Amygdala (tissue), 56 donors: Measurements from ENCODE around the gene CKLF.
"Not testable (repeated sequence)": the region's sequence is repeated elsewhere in the genome, so short reads cannot be mapped to it uniquely, and the experiment has no call there.

Experiments
- DNase-seq, 56 donors: peaks; one replicate each; lab custom pipeline; 2025; lab: John Stamatoyannopoulos, UW

Gene CKLF

DNA sequence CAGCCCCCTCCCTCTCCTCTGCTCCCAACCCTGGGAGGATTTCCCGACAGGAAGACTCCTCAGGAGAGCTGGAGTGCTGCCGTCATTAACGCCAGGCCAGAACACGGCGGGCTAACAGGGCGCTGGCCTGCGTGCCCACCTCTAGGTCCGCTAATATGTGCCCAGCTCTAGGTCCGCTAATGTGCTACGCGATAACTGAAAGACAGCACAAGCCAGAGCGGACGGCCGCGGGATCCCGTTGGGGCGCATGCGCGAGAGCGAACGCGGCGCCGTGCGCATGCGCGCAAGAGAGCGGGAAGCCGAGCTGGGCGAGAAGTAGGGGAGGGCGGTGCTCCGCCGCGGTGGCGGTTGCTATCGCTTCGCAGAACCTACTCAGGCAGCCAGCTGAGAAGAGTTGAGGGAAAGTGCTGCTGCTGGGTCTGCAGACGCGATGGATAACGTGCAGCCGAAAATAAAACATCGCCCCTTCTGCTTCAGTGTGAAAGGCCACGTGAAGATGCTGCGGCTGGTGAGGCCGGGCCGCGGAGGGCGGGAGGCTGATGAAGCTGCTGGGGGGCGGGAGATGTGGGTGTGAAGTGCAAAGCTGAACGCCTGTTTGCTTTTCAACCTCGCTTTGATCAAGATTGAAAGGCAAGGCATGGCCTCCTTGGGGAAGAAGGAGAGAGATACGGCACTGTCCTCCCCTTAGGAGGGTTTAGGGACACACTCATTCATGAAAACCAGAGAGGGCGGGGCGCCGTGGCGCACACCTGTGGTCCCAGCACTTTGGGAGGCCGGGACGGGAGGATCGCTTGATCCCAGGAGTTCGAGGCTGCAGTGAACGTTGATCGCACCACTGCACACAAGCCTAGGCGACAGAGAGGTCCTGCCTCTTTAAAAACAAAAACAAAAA is at the start of gene CKLF:
Gene CKLF (plus strand): TSS at position 291 of the 892 bp plus-strand sequence. CDS start 140 bp downstream, at position 431.
- peak in 55 of 56 donors; percentile 40 to 93 (median 81) for DNase-seq

DNA sequence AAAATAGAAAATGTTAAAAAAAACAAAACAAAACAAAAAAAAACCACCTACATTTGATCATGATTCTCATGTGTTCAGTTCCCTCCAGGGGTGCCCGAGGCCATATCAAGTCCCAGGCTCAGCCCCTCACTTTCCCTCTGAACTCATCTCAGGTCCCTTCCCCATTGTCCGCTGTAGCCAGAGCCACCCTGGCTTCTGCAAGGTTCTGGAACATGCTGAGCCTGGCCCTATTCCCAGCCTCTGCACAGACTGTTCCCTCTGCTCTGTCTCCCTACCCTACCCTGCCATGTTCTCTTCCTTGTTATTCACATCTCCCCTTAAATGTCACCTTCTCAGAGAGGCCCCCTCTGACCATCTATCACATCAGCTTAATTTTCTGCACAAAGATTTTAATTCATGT is 49.3 kb upstream of the CKLF start:
- peak in 23 of 56 donors; percentile 19 to 63 (median 41) for DNase-seq

- no peak for DNase-seq
Measured at GRCh38 chr16:66503612-66504011, 48.8 kb upstream of the CKLF start.

GRCh38 chr16:66507731-66508239 is 44.6 kb upstream of the CKLF start:
- DNase-seq: no peak

- no peak for DNase-seq
Measured at GRCh38 chr16:66508248-66508913, 44.0 kb upstream of the CKLF start.

DNA sequence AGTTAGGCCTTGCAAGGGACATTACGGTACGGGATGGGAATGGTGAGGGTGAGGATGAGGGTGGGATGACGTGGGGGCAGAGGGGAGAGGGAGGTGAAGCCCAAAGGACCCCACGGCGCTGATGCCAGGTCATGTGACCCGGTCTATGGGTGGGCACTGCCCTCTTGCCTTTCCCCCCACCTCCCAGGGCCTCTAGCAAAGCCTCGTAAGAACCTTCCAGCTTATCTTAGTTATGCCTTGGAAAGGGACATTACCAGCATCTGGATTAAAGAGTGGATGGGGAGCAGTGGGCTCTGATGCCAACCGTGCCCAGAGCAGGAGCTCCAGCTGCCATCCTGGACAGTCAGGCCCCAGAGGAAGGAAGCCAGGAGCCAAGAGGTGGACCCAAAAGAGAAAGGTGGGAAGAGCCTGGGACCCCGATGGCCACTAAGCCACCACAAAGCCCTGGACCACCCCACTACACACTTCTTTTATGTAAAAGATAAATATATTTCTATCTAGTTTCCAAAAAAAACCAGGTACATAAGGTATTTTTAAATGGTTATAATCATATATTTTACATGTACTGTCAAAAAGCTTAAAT is 43.4 kb upstream of the CKLF start:
- no peak for DNase-seq

DNA sequence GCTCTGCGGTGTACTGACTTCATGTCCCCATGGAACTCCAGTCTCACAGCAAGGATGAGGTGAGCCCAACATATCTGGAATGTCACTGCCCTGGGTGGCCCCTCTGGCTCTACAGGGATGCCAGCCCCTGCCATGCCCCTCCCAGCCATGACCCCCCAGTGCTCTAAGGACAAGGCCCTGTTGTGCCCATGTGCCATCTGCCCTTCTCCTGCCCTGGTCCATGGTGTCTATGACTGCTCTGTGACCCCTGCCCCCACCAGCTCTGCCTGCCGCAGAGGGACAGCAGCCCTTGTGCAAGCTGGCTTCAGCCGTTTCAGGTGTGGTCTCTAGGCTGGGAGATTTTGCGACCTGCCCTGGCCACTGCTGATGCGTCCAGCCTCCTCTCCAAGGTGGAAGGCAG is 42.8 kb upstream of the CKLF start:
- no peak for DNase-seq

DNA sequence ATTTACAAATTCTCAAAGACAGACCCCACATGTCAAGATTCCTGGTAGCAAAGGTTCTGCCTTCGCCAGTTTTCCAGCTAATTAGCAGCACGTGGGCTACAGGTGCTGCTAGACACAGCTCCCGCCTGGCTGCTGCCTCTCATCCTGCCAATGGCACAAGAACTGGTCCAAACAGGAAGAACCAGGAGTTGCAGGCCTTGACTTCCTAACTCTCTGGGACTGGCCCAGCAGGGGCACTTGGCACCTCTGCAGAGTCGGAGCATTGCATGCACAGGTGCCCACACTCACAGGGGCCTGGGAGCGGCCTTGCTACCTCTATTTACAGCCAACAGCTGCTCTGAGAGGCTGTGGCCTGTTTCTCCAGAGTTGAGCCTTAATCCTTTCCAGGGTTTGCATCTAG is 42.1 kb upstream of the CKLF start:
- DNase-seq: no peak

DNA sequence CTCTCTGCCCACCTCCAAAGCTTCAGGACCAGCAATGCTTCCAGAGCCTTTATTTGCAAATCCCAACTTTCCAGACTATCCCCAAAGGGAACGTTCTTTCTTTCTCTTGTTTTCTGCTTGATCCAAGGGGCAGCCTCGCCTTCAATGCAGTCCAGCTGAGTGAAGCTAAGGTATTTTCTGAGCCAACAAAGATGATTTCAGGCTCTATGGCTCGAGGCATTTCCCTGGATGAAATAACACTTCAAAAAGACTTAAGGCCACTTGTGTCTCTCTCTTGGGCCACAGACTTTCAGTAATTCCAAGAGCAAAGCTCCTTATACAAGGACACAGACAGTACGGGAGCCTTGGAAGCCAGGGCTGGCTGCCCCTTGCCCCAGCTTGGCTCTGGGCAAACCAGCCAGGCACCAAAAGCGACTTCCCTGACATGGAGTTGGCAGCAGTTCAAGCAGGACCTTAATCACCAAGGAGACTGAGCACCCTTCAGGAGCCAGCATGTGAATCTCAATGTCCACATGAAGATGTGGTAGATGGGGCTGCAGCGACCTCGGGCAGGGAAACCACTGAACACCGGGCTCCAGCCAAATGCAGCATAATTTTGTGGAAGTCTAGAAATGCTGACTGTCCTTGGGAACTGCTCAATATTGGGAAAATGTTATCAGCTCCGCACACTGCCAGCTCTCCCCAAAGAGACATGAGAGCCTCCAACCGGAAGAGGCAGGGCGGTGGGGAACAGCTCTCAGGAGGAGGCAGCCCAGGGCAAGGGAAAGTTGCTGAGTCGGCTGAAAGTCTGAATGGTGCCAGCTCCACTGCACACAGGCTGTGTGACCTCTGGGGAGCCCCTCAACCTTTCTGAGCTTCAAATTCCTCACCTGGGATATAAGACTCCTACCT is 41.4 kb upstream of the CKLF start:
- peak in 14 of 56 donors; percentile 17 to 53 (median 28) for DNase-seq

- DNase-seq: no peak
Measured at GRCh38 chr16:66511602-66512271, 40.6 kb upstream of the CKLF start.

GRCh38 chr16:66512272-66513110 is 39.9 kb upstream of the CKLF start:
- DNase-seq: no peak

DNA sequence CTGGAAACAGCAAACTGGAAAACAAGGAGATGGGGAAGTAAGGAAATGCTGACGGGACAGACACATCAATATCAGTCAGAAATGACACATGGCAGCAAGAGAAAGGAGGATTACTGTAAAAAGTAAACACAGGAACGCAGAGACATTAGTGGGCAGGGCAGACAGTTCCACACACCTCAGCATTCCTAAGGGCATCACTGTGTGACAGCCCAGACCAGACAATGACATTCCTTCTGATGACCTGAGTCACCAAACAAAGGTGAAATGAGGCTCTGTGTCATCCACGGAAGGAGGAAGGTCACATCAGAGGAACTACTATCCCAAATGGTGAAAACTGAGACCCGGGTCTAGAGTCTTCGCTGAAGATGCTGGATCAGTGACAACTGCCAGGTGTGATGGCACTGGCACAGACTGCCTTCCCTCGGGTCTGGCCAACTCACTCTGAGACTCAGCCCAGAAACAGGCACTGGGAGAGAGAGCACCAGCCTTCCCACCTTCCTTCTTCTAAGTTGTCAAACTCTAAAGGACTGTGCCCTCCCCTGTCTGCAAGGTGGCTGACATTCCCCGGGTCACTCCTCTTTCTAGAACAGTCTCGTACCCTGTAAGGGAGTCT is 39.2 kb upstream of the CKLF start:
- DNase-seq: no peak

GRCh38 chr16:66514391-66514790 is 38.0 kb upstream of the CKLF start:
- not testable (repeated sequence) for DNase-seq

DNA sequence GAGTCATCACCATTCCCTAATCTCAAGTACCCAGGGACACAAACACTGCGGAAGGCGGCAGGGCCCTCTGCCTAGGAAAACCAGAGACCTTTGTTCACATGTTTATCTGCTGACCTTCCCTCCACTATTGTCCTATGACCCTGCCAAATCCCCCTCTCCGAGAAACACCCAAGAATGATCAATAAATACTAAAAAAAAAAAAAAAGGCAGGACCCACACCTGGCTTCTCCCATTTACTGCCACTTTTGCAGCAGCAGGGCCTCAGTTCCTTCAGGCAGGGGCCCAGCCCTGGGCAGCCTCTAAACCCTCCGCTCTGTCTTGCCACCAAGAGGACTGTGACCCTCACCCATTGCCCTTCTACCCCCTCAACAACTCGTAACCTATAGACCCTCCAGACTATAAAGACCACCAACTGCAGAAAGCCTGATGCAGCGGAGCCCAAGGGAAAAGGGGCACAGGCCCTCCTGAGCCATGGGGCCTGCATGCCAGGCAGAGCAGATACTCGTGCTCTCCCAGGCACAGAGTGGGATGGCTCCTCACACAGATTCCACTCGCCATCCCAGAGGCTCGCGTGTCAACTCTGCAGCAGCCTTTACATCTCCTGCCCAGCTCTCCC is 37.3 kb upstream of the CKLF start:
- not testable (repeated sequence) for DNase-seq

DNA sequence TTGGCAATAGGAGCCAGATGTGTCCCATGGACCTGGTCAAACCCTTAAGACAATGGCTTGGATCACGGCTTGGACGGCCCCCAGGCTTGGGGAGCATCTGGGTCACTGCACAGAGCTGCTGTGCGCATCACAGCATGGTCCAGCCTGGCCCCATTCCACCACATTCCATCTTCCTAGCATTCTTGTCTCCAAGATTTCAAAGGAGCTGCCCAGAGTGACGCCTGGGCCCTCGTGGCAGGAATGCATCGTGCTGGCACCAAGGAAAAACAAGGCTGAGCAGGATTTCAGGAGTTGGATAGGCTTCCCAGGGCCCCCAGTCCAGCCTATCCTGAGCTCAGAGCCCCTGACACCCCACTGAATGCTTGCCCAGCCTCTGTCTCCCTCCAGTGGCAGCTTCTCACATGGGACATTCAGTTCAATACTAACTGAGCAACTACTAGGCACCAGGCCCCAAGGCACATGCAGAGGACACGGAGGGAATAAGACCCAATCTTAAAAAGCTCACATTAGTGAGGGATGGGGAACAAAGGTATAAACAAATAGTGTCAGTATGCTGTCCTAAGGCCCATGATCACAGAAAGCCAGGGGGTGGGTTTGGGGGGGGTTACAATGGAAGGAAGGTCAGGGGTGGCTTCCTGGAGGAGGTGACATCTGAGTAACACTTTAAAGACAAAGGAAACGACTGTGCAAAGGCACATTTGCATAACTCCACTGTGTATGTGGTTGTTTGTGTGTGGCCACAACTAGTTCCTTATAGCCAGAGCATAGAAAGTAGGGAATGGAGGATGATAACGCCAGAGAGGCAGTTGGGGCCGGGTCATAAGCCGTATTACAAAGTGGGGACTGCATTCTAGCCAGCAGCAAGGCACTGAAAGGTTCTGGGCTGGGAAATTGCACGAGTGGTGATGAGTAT is 36.5 kb upstream of the CKLF start:
- DNase-seq: peak in 3 of 56 donors; percentile 16 to 19 (median 18)

- DNase-seq: peak in 2 of 56 donors; percentile 84 to 91
Measured at GRCh38 chr16:66516509-66516807, 35.9 kb upstream of the CKLF start.
